Measurements from ENCODE around the gene LIME1. TPM values are rescaled to one million over a fixed set of nuclear protein-coding genes. Genes with fewer than 3 reads are reported as not detected.

Gene LIME1
- total RNA-seq, 1 experiment from 2014 or later, result 27.4 TPM

DNA sequence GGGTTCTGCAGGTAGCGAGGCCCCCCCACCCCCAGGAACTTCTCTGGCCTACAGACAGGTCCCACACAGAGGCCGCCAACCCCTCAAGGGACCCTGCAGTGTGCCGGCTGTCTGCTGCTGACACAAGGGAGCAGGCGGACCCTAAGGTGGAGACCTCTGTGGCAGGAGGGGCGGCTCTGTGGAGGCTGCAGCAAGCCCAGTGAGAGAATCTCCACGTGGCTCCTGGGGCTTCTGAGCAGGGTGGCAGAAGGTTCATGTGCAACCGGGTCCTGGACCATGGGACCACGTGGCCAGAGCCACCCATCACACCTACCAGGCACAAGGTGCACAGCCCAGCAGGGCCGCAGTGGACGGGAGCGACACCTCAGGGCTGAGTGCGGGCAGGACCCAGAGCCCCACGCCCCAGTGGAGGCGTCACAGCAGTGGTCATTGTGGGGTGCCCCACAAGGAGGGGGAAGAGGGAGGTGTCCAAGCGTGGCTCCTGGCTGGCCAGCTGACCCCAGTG is 32.9 kb upstream of the LIME1 start:
- no peak overlapping the region for H3K4me2 ChIP-seq (ENCODE audit: low read length)
- no TSS peak for BruUV-seq (replicated peaks)
- H4K20me1 ChIP-seq (ENCODE audit: insufficient read depth), result no peaks in the 10 kb centered on the region
- ChIA-PET RAD21 (ENCODE audit: low non-redundant PET in 1 of 2, low total read pairs in 2 of 2, uncharacterized antibody in 2 of 2, unreplicated experiment in 2 of 2) (interaction anchor here in 1 of 2 experiments (0.6 kb wide), 1 partner anchor 163 kb away, joined by 9 read pairs; no protein-coding TSS in a partner anchor), POLR2A (no interaction called here), CTCF (no interaction called here)
- intact Hi-C loops (cut with micrococcal nuclease), result loop anchor here (10.0 kb wide), 1 partner anchor 351 kb away; no protein-coding TSS in a partner anchor
- ATAC-seq, result no peak
- no peak overlapping the region; the same call in 1 of the 2 replicates for H3K27ac ChIP-seq (ENCODE audit: low read depth, low read length)
- peaks cover 21 to 56% of the 10 kb centered on the region in 2 experiments for H3K4me1 ChIP-seq (ENCODE audit: control insufficient read depth in 1 of 2, insufficient read depth in 2 of 2, low read length in 2 of 2)
- H3K79me2 ChIP-seq (ENCODE audit: insufficient read depth, low read length), result peaks cover 35% of the 10 kb centered on the region
- H3K9me3 ChIP-seq (ENCODE audit: control insufficient read depth in 1 of 2, insufficient read depth in 1 of 2, low read depth in 1 of 2, low read length in 2 of 2), result no peaks in the 10 kb centered on the region
- TF ChIP-seq, protein P1, sequence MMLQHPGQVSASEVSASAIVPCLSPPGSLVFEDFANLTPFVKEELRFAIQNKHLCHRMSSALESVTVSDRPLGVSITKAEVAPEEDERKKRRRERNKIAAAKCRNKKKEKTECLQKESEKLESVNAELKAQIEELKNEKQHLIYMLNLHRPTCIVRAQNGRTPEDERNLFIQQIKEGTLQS (IDR thresholded peaks at IDR 0.05), result no peak
- no peak for TF ChIP-seq TCF7L2 (IDR thresholded peaks at IDR 0.05; ENCODE audit: borderline replicate concordance, extremely low read depth, insufficient read depth, insufficient read length)
- no peak for TF ChIP-seq SIN3A (IDR thresholded peaks at IDR 0.05; ENCODE audit: low read depth)
- TF ChIP-seq RAD21 (IDR thresholded peaks at IDR 0.05; ENCODE audit: low read depth), result no peak
- TF ChIP-seq JUND (IDR thresholded peaks at IDR 0.05), result no peak
- TF ChIP-seq ZNF274 (IDR thresholded peaks at IDR 0.05; ENCODE audit: low read depth, low read length), result no peak
- TF ChIP-seq, protein P2, sequence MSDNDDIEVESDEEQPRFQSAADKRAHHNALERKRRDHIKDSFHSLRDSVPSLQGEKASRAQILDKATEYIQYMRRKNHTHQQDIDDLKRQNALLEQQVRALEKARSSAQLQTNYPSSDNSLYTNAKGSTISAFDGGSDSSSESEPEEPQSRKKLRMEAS (IDR thresholded peaks at IDR 0.05), result no peak
- no peak for TF ChIP-seq CEBPB (IDR thresholded peaks at IDR 0.05; ENCODE audit: low read depth)
- no peak for TF ChIP-seq EGR1 (IDR thresholded peaks at IDR 0.05; ENCODE audit: low read depth)
- TF ChIP-seq, protein P3, sequence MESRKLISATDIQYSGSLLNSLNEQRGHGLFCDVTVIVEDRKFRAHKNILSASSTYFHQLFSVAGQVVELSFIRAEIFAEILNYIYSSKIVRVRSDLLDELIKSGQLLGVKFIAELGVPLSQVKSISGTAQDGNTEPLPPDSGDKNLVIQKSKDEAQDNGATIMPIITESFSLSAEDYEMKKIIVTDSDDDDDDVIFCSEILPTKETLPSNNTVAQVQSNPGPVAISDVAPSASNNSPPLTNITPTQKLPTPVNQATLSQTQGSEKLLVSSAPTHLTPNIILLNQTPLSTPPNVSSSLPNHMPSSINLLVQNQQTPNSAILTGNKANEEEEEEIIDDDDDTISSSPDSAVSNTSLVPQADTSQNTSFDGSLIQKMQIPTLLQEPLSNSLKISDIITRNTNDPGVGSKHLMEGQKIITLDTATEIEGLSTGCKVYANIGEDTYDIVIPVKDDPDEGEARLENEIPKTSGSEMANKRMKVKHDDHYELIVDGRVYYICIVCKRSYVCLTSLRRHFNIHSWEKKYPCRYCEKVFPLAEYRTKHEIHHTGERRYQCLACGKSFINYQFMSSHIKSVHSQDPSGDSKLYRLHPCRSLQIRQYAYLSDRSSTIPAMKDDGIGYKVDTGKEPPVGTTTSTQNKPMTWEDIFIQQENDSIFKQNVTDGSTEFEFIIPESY (IDR thresholded peaks at IDR 0.05; ENCODE audit: extremely low read depth, insufficient replicate concordance, low read length), result no peak
- no peak for TF ChIP-seq CBX3 (IDR thresholded peaks at IDR 0.05; ENCODE audit: low read depth)
- TF ChIP-seq POLR2AphosphoS5 (IDR thresholded peaks at IDR 0.05; ENCODE audit: low read depth, low read length), result no peak
- TF ChIP-seq YY1 (IDR thresholded peaks at IDR 0.05; ENCODE audit: extremely low read depth, insufficient replicate concordance, low read depth, low read length), result no peak
- no peak for TF ChIP-seq EZH2phosphoT487 (IDR thresholded peaks at IDR 0.05; ENCODE audit: borderline replicate concordance)
- no peak for TF ChIP-seq FOSL1 (IDR thresholded peaks at IDR 0.05; ENCODE audit: low read depth)
- TF ChIP-seq SRF (IDR thresholded peaks at IDR 0.05; ENCODE audit: low read depth), result no peak
- TF ChIP-seq, protein P4, sequence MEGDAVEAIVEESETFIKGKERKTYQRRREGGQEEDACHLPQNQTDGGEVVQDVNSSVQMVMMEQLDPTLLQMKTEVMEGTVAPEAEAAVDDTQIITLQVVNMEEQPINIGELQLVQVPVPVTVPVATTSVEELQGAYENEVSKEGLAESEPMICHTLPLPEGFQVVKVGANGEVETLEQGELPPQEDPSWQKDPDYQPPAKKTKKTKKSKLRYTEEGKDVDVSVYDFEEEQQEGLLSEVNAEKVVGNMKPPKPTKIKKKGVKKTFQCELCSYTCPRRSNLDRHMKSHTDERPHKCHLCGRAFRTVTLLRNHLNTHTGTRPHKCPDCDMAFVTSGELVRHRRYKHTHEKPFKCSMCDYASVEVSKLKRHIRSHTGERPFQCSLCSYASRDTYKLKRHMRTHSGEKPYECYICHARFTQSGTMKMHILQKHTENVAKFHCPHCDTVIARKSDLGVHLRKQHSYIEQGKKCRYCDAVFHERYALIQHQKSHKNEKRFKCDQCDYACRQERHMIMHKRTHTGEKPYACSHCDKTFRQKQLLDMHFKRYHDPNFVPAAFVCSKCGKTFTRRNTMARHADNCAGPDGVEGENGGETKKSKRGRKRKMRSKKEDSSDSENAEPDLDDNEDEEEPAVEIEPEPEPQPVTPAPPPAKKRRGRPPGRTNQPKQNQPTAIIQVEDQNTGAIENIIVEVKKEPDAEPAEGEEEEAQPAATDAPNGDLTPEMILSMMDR (IDR thresholded peaks at IDR 0.05 in 2 of 3, conservative IDR thresholded peaks at IDR 0.05 in 1 of 3; ENCODE audit: borderline replicate concordance in 1 of 3, insufficient read depth in 1 of 3, low read depth in 2 of 3, low read length in 2 of 3), result no peak
- H3K36me3 ChIP-seq (ENCODE audit: control insufficient read depth in 1 of 2, insufficient read depth in 2 of 2, low read length in 2 of 2), result peaks cover 7 to 25% of the 10 kb centered on the region in 2 experiments; a peak in 3 of 4 replicates
- no peak overlapping the region for H2AFZ ChIP-seq (ENCODE audit: low read depth, low read length, poor library complexity, severe bottlenecking)
- no peak for DNase-seq (ENCODE audit: low read depth, low spot score)
- H3K9me2 ChIP-seq (ENCODE audit: insufficient read depth), result no peaks in the 10 kb centered on the region
- no peak overlapping the region for H3K9ac ChIP-seq (ENCODE audit: low read length)
- H3K27me3 ChIP-seq (ENCODE audit: insufficient read depth, low read length), result no peaks in the 10 kb centered on the region
- H3K4me3 ChIP-seq (replicated peaks in 1 of 2; ENCODE audit: low read depth in 1 of 2, low read length in 2 of 2), result no peak overlapping the region
